Keratinocyte (primary cell): ENCODE data around the gene LEKR1. TPM values are rescaled to one million over a fixed set of nuclear protein-coding genes. Genes with fewer than 3 reads are reported as not detected.

Experiments
- DNase-seq: peaks from one replicate; pipeline ENCODE4 v3.0.0-alpha.2; 2011; ENCODE audit warnings: low read depth, missing footprints, low spot score
- FAIRE-seq: peaks from 2 replicates; lab custom pipeline; 2011; peaks lifted over from hg19 to GRCh38; lab: Jason Lieb, UNC
- H2AFZ ChIP-seq: 2 replicates; pipeline ENCODE4 v1.6.0; 2012; ENCODE audit warnings: low read length, control low read depth, inconsistent platforms; ENCODE audit not compliant: control insufficient read depth
- H3K27ac ChIP-seq: 2 replicates; pipeline ENCODE4 v1.5.1; 2011; ENCODE audit warnings: low read length; ENCODE audit not compliant: control insufficient read depth, insufficient read depth
- H3K27me3 ChIP-seq: 3 replicates; pipeline ENCODE4 v1.6.0; 2011; ENCODE audit warnings: low read length; ENCODE audit not compliant: control insufficient read depth, insufficient read depth; ENCODE audit errors: extremely low read depth
- H3K36me3 ChIP-seq, 2 experiments: 2 replicates in 1 of 2; 3 replicates in 1 of 2; pipeline ENCODE4 v1.5.1; 2011; ENCODE audit warnings: low read length in 2 of 2, mild to moderate bottlenecking in 1 of 2; ENCODE audit not compliant: control insufficient read depth in 2 of 2, insufficient read depth in 2 of 2; ENCODE audit errors: extremely low read depth in 1 of 2
- H3K4me1 ChIP-seq: 3 replicates; pipeline ENCODE4 v1.5.1; 2011; ENCODE audit warnings: low read length; ENCODE audit not compliant: control insufficient read depth, insufficient read depth; ENCODE audit errors: extremely low read depth
- H3K4me2 ChIP-seq: 3 replicates; pipeline ENCODE4 v1.6.0; 2011; ENCODE audit warnings: low read depth, low read length; ENCODE audit not compliant: control insufficient read depth, insufficient read depth; ENCODE audit errors: extremely low read depth
- H3K4me3 ChIP-seq, 3 experiments: fragments of 200-600 bp in 1 of 3; sonication (generic) in 1 of 3; 2 replicates in 2 of 3; 3 replicates in 1 of 3; pipeline ENCODE4 v1.5.1; 2011 to 2016; ENCODE audit warnings: low read length in 3 of 3, mild to moderate bottlenecking in 3 of 3, control low read depth in 2 of 3, inconsistent platforms in 1 of 3, low read depth in 1 of 3, mixed read lengths in 1 of 3, mixed run types in 1 of 3, moderate library complexity in 1 of 3; ENCODE audit not compliant: control insufficient read depth in 2 of 3, insufficient read depth in 2 of 3; ENCODE audit errors: extremely low read depth in 1 of 3
- H3K79me2 ChIP-seq: 2 replicates; pipeline ENCODE4 v1.6.0; 2012; ENCODE audit warnings: low read length; ENCODE audit not compliant: control insufficient read depth, insufficient read depth
- H3K9ac ChIP-seq: 3 replicates; pipeline ENCODE4 v1.6.0; 2011; ENCODE audit warnings: low read length; ENCODE audit not compliant: control insufficient read depth, insufficient read depth; ENCODE audit errors: extremely low read depth
- H3K9me1 ChIP-seq: 3 replicates; pipeline ENCODE4 v1.6.0; 2011; ENCODE audit warnings: low read length; ENCODE audit not compliant: control insufficient read depth, insufficient read depth; ENCODE audit errors: extremely low read depth
- H3K9me3 ChIP-seq: 2 replicates; pipeline ENCODE4 v1.5.1; 2012; ENCODE audit warnings: low read depth, low read length; ENCODE audit not compliant: control insufficient read depth
- H4K20me1 ChIP-seq: 3 replicates; pipeline ENCODE4 v1.6.0; 2011; ENCODE audit warnings: low read length; ENCODE audit not compliant: control insufficient read depth, insufficient read depth; ENCODE audit errors: extremely low read depth
- CTCF ChIP-seq, 3 experiments: IDR thresholded peaks in 1 of 3; conservative IDR thresholded peaks in 1 of 3; optimal IDR thresholded peaks in 1 of 3; 2 replicates in 2 of 3; 3 replicates in 1 of 3; pipeline versions ENCODE3 to v1.5.1; 2011; ENCODE audit warnings: low read length in 3 of 3, mild to moderate bottlenecking in 3 of 3, moderate library complexity in 2 of 3, control low read depth in 1 of 3, inconsistent platforms in 1 of 3; ENCODE audit not compliant: insufficient read depth in 2 of 3; ENCODE audit errors: extremely low read depth in 1 of 3
- EZH2 ChIP-seq: IDR thresholded peaks from one replicate; pipeline ENCODE4 v1.6.1; 2012; ENCODE audit warnings: inconsistent platforms, mild to moderate bottlenecking, low read length, moderate library complexity
- dilution Hi-C: fragments of 300-500 bp; cut with MboI; formaldehyde crosslinking; loops from one replicate; pipeline ENCODE4 v1.7.0; 2020; ENCODE audit warnings: low sequenced_read_pairs; ENCODE audit not compliant: extremely low pct_ligation_motif_present
- polyA plus RNA-seq, 5 experiments: library from polyadenylated mRNA; depleted of rRNA in 3 of 5; stranded (reverse) in 3 of 5; stranded (forward) in 1 of 5; unstranded in 1 of 5; fragments of >200 nt; gene quantifications; 1 replicate in 1 of 5; 2 replicates in 3 of 5; 3 replicates in 1 of 5; pipeline versions ENCODE4 v1.2.1 to v1.2.3, GENCODE V29; 2011 to 2012; ENCODE audit warnings: missing spikeins in 2 of 5, low read depth in 1 of 5, low replicate concordance in 1 of 5

LEKR1 gene
- polyA plus RNA-seq, 1 donor (not counting 4 experiments of a cell fraction or from before 2014, with no cell fraction given) = 0.63 TPM

- Histone ChIP-seq H3K9me1 (no peaks in the 10 kb centered on the region), H3K27ac (no peak overlapping the region), H4K20me1 (no peaks in the 10 kb centered on the region), H2AFZ (no peak overlapping the region), H3K27me3 (no peaks in the 10 kb centered on the region), H3K4me2 (no peak overlapping the region), H3K79me2 (no peaks in the 10 kb centered on the region), H3K36me3 (no peaks in the 10 kb centered on the region), H3K9ac (no peak overlapping the region), H3K9me3 (no peaks in the 10 kb centered on the region), H3K4me3 (no peak overlapping the region), H3K4me1 (no peaks in the 10 kb centered on the region)
- dilution Hi-C loops = no loop called here
- DNase-seq = no peak
- no peak for FAIRE-seq
- no peak for TF ChIP-seq CTCF (optimal IDR thresholded peaks at IDR 0.05 in 1 of 3, IDR thresholded peaks at IDR 0.05 in 1 of 3, conservative IDR thresholded peaks at IDR 0.05 in 1 of 3; ENCODE audit: extremely low read depth in 1 of 3, insufficient read depth in 2 of 3, low read length in 3 of 3)
- no peak for TF ChIP-seq EZH2
These were observed 21.7 kb downstream of the LEKR1 start for GRCh38 chr3:156847752-156848448.

GRCh38 chr3:156859578-156859977 is 33.4 kb downstream of the LEKR1 start:
- dilution Hi-C loops = no loop called here
- Histone ChIP-seq H3K27me3 (no peaks in the 10 kb centered on the region), H2AFZ (no peak overlapping the region), H3K4me1 (peaks cover 10% of the 10 kb centered on the region), H3K4me2 (no peak overlapping the region), H3K9me3 (no peaks in the 10 kb centered on the region), H3K4me3 (no peak overlapping the region), H3K9ac (no peak overlapping the region), H3K79me2 (no peaks in the 10 kb centered on the region), H4K20me1 (no peaks in the 10 kb centered on the region), H3K9me1 (no peaks in the 10 kb centered on the region), H3K36me3 (no peaks in the 10 kb centered on the region), H3K27ac (no peak overlapping the region)
- FAIRE-seq = no peak
- no peak for DNase-seq
- TF ChIP-seq CTCF (optimal IDR thresholded peaks at IDR 0.05 in 1 of 3, IDR thresholded peaks at IDR 0.05 in 1 of 3, conservative IDR thresholded peaks at IDR 0.05 in 1 of 3; ENCODE audit: extremely low read depth in 1 of 3, insufficient read depth in 2 of 3, low read length in 3 of 3) = no peak
- no peak for TF ChIP-seq EZH2
